HepG2 (cell line): Measurements from ENCODE around the gene NFATC2. TPM values are rescaled to one million over a fixed set of nuclear protein-coding genes. Genes with fewer than 3 reads are reported as not detected.
A peak's percentile ranks its signal among the peaks of the same experiment; 100 is the strongest.

Experiments
- ATAC-seq: fragments of 200-7000 bp; cut with Tn5 transposase; 3 replicates; pipeline ENCODE4 v1.9.1; 2020; ENCODE audit warnings: mild to moderate bottlenecking, moderate library complexity
- BruUV-seq: library from RNA; stranded (reverse); fragments of 400-500 nt; replicated peaks from 2 replicates; lab custom pipeline; 2021; lab: Mats Ljungman, UMichigan
- CTCF ChIA-PET: fragments of 300-600 bp; formaldehyde crosslinking; extraction: SDS; loops from one replicate; lab custom pipeline; 2021; ENCODE audit warnings: low total read pairs, inconsistent platforms, low intra/inter-chr PET ratio; lab: Yijun Ruan, JAX
- POLR2A ChIA-PET: fragments of 350-600 bp; sonication (Branson Sonifier 250); formaldehyde crosslinking; loops from one replicate; lab custom pipeline; 2020; ENCODE audit warnings: antibody characterized with exemption, inconsistent platforms; lab: Yijun Ruan, JAX
- DNase-seq: peaks from one replicate; pipeline ENCODE4 v3.0.0-alpha.2; 2015; ENCODE audit warnings: low spot score
- FAIRE-seq: peaks from 3 replicates; lab custom pipeline; 2011; peaks lifted over from hg19 to GRCh38; lab: Jason Lieb, UNC
- H2AFZ ChIP-seq: one replicate; pipeline ENCODE4 v1.6.1; 2011; ENCODE audit warnings: low read length, inconsistent platforms
- H3K27ac ChIP-seq: fragments of 300-600 bp; 3 replicates; pipeline ENCODE4 v1.8.0; 2011; ENCODE audit warnings: mixed run types, mild to moderate bottlenecking, mixed read lengths, low read length, inconsistent platforms; ENCODE audit not compliant: insufficient read depth; ENCODE audit errors: extremely low read length
- H3K27me3 ChIP-seq, 2 experiments: fragments of 200-600 bp in 1 of 2; 2 replicates in 1 of 2; 3 replicates in 1 of 2; pipeline versions ENCODE4 v1.6.0 to v1.8.0; 2011; ENCODE audit warnings: low read length in 2 of 2, mild to moderate bottlenecking in 2 of 2, moderate library complexity in 2 of 2, inconsistent platforms in 1 of 2; ENCODE audit not compliant: insufficient read depth in 2 of 2, control insufficient read depth in 1 of 2
- H3K36me3 ChIP-seq, 2 experiments: fragments of 200-600 bp in 1 of 2; replicated peaks in 1 of 2; 2 replicates in 1 of 2; 3 replicates in 1 of 2; pipeline versions ENCODE4 v1.5.1 to v1.8.0; 2011; ENCODE audit warnings: low read length in 2 of 2, inconsistent platforms in 1 of 2; ENCODE audit not compliant: insufficient read depth in 2 of 2, control insufficient read depth in 1 of 2
- H3K4me1 ChIP-seq: 2 replicates; pipeline ENCODE4 v1.5.1; 2012; ENCODE audit warnings: low read length, inconsistent platforms; ENCODE audit not compliant: insufficient read depth
- H3K4me2 ChIP-seq: 2 replicates; pipeline ENCODE4 v1.6.0; 2011; ENCODE audit warnings: low read depth, low read length, inconsistent platforms
- H3K4me3 ChIP-seq, 3 experiments: fragments of 200-600 bp in 1 of 3; sonication (generic), shearing (Covaris generic) in 1 of 3; replicated peaks in 1 of 3; 2 replicates each; pipeline ENCODE4 v1.5.1; 2011 to 2016; ENCODE audit warnings: low read length in 3 of 3, inconsistent platforms in 2 of 3, low read depth in 2 of 3, mild to moderate bottlenecking in 2 of 3, control low read depth in 1 of 3, mixed read lengths in 1 of 3; ENCODE audit not compliant: insufficient read depth in 1 of 3
- H3K79me2 ChIP-seq: one replicate; pipeline ENCODE4 v1.6.1; 2011; ENCODE audit warnings: low read length, inconsistent platforms; ENCODE audit not compliant: insufficient read depth
- H3K9ac ChIP-seq: 2 replicates; pipeline ENCODE4 v1.6.0; 2011; ENCODE audit warnings: mild to moderate bottlenecking, low read depth, low read length, inconsistent platforms; ENCODE audit not compliant: insufficient read depth
- H3K9me3 ChIP-seq: 2 replicates; pipeline ENCODE4 v1.5.1; 2012; ENCODE audit warnings: mild to moderate bottlenecking, low read length
- H4K20me1 ChIP-seq: 2 replicates; pipeline ENCODE4 v1.6.0; 2011; ENCODE audit warnings: inconsistent platforms, mild to moderate bottlenecking, low read length, moderate library complexity; ENCODE audit not compliant: insufficient read depth
- FOSL2 ChIP-seq: sonication (generic); formaldehyde crosslinking; IDR thresholded peaks from 2 replicates; pipeline ENCODE4 v1.4.0; 2020; ENCODE audit warnings: missing genetic modification reagents
- FOXC1 ChIP-seq: sonication (generic); formaldehyde crosslinking; IDR thresholded peaks from 2 replicates; pipeline ENCODE4 v1.8.0; 2022; ENCODE audit warnings: mild to moderate bottlenecking, missing genetic modification reagents, borderline replicate concordance
- ZMYM3 ChIP-seq: sonication (generic); formaldehyde crosslinking; IDR thresholded peaks from 2 replicates; pipeline ENCODE4 v1.5.1; 2020; ENCODE audit warnings: mild to moderate bottlenecking, missing genetic modification reagents
- ZNF136 ChIP-seq: sonication (generic); formaldehyde crosslinking; IDR thresholded peaks from 2 replicates; pipeline ENCODE4 v1.8.1; 2022; ENCODE audit warnings: low read depth, mild to moderate bottlenecking, moderate library complexity, missing genetic modification reagents
- ZNF317 ChIP-seq: sonication (generic); formaldehyde crosslinking; IDR thresholded peaks from 2 replicates; pipeline ENCODE4 v1.5.0; 2020; ENCODE audit warnings: mild to moderate bottlenecking, missing genetic modification reagents
- ZNF891 ChIP-seq: sonication (generic); formaldehyde crosslinking; IDR thresholded peaks from 2 replicates; pipeline ENCODE4 v1.5.0; 2020; ENCODE audit warnings: mild to moderate bottlenecking, missing genetic modification reagents
- WGBS: methylation state at CpG from one replicate; pipeline ENCODE4 v1.1.6; 2017; ENCODE audit warnings: low lambda C conversion rate; 5-methylcytosine and 5-hydroxymethylcytosine counted together
- in situ Hi-C: cut with HindIII; loops from 2 replicates; pipeline ENCODE4 v1.10.0; 2017; ENCODE audit warnings: low pct_unique_long_range_greater_than_20kb; ENCODE audit not compliant: extremely low pct_ligation_motif_present
- intact Hi-C: fragments of 100-400 bp; cut with micrococcal nuclease; formaldehyde crosslinking; loops from one replicate; pipeline ENCODE4 v1.10.0; 2022; ENCODE audit not compliant: unreplicated experiment
- polyA plus RNA-seq, 8 experiments: library from polyadenylated mRNA; depleted of rRNA in 3 of 8; stranded (reverse) in 7 of 8; unstranded in 1 of 8; fragments of >200 nt; fragmentation: Illumina TruSeq in 4 of 8; extraction: Trizol in 4 of 8; gene quantifications; 2 replicates each; pipeline versions ENCODE4 v1.2.1 to v1.2.3, GENCODE V29; 2011 to 2016; ENCODE audit warnings: low read depth in 4 of 8, missing spikeins in 1 of 8, mixed read lengths in 1 of 8; ENCODE audit not compliant: insufficient read depth in 1 of 8
- total RNA-seq, 5 experiments: library from RNA; depleted of rRNA; stranded (reverse); fragments of >200 nt; fragmentation: Illumina TruSeq; extraction: Trizol; gene quantifications; 2 replicates each; pipeline ENCODE4 v1.2.3, GENCODE V29; 2016; ENCODE audit warnings: low read depth in 1 of 5
- TF ChIP-seq, protein P1 (sequence below): sonication (generic); formaldehyde crosslinking; IDR thresholded peaks from 2 replicates; pipeline ENCODE4 v1.4.0; 2020; ENCODE audit warnings: missing genetic modification reagents
- TF ChIP-seq, protein P2 (sequence below): sonication (generic); formaldehyde crosslinking; IDR thresholded peaks from 2 replicates; pipeline ENCODE4 v1.4.0; 2020; ENCODE audit warnings: mild to moderate bottlenecking, missing genetic modification reagents
- TF ChIP-seq, protein P3 (sequence below): sonication (generic); formaldehyde crosslinking; IDR thresholded peaks from 2 replicates; pipeline ENCODE4 v1.5.1; 2020; ENCODE audit warnings: missing genetic modification reagents, mild to moderate bottlenecking, borderline replicate concordance

The NFATC2 gene
- total and polyA plus RNA-seq, 2 of the 13 experiments (the other 11 are each of a cell fraction or from before 2014, with no cell fraction given), result 1.9 to 3.3 TPM

DNA sequence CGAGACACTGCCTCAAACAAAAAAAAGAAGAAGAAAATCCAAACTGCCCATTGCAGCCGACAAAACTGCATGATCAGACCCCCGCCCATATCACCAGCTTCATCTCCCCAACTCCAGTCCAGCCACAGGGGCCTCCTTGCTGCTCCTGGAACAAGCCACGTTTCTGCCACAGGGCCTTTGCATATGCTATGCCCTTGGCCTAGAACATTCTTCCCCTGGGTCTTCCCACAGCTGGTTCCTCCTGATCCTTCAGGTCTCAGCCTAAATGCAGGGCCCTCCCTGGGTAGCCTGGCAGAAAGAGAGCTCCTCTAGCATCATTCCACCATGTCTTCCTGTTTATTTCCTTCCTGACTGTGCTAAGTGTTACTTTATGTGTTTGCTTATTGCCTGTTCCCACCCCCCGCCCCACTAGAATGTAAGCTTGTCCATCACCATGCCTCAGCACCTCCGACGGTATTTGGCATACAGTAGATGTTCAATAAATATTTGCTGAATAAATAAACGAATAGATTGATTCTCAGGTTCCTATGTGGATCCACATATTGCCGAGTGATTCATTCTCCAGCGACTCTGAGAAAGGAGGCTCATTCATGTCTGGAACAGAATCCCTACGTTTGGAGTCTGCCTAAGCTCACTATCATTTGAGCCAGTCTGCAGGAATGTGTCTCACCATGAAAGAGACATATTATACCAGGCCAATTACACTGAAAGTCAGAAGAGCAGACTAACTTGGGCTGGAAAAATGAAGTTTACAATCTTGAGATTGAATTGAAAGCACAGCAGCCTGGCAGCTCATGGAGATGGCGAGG lies 56.1 kb downstream of the NFATC2 start:
- DNase-seq (no peak), ATAC-seq (no peak), FAIRE-seq (no peak)
- intact Hi-C loops, result no loop called here
- Histone ChIP-seq H3K9me3 (no peaks in the 10 kb centered on the region), H3K27me3 (no peaks in the 10 kb centered on the region), H3K79me2 (no peaks in the 10 kb centered on the region), H3K4me1 (no peaks in the 10 kb centered on the region), H3K27ac (no peak overlapping the region), H3K9ac (no peak overlapping the region), H3K4me2 (no peak overlapping the region), H3K36me3 (peaks cover 0 to 2% of the 10 kb centered on the region in 2 experiments; a peak in 1 of 5 replicates), H3K4me3 (no peak overlapping the region), H4K20me1 (no peaks in the 10 kb centered on the region), H2AFZ (no peak overlapping the region)
- POLR2A ChIA-PET, result interaction anchor here (0.9 kb wide), 1 partner anchor 77 kb away, joined by 3 read pairs; no protein-coding TSS in a partner anchor
- TF ChIP-seq ZMYM3 (peak; percentile 67), FOSL2 (CRISPR knock-in tag) (no peak), ZNF317 (CRISPR knock-in tag) (no peak)
- CTCF ChIA-PET, result no interaction called here
- WGBS, result 83% methylated on average over 12 of the region's 12 CpGs
- in situ Hi-C loops, result no loop called here
- BruUV-seq, result no TSS peak

DNA sequence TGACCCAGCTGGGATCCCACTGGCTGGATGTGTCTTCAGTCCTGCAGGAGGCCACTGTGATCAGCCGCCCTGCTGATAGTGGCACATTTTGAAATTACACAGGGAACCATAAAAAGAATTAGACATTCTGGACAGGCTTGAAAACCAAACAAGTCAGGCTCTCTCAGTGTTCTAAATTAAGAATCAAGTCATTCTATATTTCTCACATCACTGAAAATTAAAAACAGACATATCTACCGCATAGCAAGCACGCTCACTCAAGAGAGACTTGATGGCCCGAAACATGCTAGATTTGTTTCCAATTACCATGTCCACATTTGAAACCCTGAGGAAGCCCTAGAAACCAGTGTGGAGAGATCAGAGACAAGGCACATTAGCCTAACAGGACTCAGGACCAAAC lies 57.7 kb downstream of the NFATC2 start:
- WGBS, result 89% methylated on average over 4 of the region's 4 CpGs
- no TSS peak for BruUV-seq
- POLR2A ChIA-PET, result no interaction called here
- no peak for TF ChIP-seq ZNF891 (CRISPR knock-in tag)
- TF ChIP-seq, protein P1, sequence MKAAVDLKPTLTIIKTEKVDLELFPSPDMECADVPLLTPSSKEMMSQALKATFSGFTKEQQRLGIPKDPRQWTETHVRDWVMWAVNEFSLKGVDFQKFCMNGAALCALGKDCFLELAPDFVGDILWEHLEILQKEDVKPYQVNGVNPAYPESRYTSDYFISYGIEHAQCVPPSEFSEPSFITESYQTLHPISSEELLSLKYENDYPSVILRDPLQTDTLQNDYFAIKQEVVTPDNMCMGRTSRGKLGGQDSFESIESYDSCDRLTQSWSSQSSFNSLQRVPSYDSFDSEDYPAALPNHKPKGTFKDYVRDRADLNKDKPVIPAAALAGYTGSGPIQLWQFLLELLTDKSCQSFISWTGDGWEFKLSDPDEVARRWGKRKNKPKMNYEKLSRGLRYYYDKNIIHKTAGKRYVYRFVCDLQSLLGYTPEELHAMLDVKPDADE, result no peak
- no peak for TF ChIP-seq FOXC1 (CRISPR knock-in tag)
- TF ChIP-seq, protein P2, sequence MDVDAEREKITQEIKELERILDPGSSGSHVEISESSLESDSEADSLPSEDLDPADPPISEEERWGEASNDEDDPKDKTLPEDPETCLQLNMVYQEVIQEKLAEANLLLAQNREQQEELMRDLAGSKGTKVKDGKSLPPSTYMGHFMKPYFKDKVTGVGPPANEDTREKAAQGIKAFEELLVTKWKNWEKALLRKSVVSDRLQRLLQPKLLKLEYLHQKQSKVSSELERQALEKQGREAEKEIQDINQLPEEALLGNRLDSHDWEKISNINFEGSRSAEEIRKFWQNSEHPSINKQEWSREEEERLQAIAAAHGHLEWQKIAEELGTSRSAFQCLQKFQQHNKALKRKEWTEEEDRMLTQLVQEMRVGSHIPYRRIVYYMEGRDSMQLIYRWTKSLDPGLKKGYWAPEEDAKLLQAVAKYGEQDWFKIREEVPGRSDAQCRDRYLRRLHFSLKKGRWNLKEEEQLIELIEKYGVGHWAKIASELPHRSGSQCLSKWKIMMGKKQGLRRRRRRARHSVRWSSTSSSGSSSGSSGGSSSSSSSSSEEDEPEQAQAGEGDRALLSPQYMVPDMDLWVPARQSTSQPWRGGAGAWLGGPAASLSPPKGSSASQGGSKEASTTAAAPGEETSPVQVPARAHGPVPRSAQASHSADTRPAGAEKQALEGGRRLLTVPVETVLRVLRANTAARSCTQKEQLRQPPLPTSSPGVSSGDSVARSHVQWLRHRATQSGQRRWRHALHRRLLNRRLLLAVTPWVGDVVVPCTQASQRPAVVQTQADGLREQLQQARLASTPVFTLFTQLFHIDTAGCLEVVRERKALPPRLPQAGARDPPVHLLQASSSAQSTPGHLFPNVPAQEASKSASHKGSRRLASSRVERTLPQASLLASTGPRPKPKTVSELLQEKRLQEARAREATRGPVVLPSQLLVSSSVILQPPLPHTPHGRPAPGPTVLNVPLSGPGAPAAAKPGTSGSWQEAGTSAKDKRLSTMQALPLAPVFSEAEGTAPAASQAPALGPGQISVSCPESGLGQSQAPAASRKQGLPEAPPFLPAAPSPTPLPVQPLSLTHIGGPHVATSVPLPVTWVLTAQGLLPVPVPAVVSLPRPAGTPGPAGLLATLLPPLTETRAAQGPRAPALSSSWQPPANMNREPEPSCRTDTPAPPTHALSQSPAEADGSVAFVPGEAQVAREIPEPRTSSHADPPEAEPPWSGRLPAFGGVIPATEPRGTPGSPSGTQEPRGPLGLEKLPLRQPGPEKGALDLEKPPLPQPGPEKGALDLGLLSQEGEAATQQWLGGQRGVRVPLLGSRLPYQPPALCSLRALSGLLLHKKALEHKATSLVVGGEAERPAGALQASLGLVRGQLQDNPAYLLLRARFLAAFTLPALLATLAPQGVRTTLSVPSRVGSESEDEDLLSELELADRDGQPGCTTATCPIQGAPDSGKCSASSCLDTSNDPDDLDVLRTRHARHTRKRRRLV (CRISPR knock-in tag), result no peak
- no peak for TF ChIP-seq ZNF136 (CRISPR knock-in tag)
- TF ChIP-seq, protein P3, sequence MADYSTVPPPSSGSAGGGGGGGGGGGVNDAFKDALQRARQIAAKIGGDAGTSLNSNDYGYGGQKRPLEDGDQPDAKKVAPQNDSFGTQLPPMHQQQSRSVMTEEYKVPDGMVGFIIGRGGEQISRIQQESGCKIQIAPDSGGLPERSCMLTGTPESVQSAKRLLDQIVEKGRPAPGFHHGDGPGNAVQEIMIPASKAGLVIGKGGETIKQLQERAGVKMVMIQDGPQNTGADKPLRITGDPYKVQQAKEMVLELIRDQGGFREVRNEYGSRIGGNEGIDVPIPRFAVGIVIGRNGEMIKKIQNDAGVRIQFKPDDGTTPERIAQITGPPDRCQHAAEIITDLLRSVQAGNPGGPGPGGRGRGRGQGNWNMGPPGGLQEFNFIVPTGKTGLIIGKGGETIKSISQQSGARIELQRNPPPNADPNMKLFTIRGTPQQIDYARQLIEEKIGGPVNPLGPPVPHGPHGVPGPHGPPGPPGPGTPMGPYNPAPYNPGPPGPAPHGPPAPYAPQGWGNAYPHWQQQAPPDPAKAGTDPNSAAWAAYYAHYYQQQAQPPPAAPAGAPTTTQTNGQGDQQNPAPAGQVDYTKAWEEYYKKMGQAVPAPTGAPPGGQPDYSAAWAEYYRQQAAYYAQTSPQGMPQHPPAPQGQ (CRISPR knock-in tag), result no peak

More for the DNA sequence above, 57.7 kb downstream of the NFATC2 start:
- intact Hi-C loops, result no loop called here
- Histone ChIP-seq H4K20me1 (no peaks in the 10 kb centered on the region), H3K4me1 (no peaks in the 10 kb centered on the region), H3K4me2 (no peak overlapping the region), H3K27me3 (no peaks in the 10 kb centered on the region), H3K9ac (no peak overlapping the region), H2AFZ (no peak overlapping the region), H3K27ac (no peak overlapping the region), H3K4me3 (no peak overlapping the region), H3K9me3 (no peaks in the 10 kb centered on the region), H3K36me3 (peaks cover 0 to 2% of the 10 kb centered on the region in 2 experiments; a peak in 1 of 5 replicates), H3K79me2 (no peaks in the 10 kb centered on the region)
- ATAC-seq, result no peak
- in situ Hi-C loops, result no loop called here
- CTCF ChIA-PET, result no interaction called here
- FAIRE-seq, result no peak
- no peak for DNase-seq
